B cell (primary cell): ENCODE results near the gene ADAM17. TPM values are rescaled to one million over a fixed set of nuclear protein-coding genes. Genes with fewer than 3 reads are reported as not detected.

Source experiments
- ATAC-seq: fragments of 200-7000 bp; cut with Tn5 transposase; one replicate; pipeline ENCODE4 v1.10.0; 2021; ENCODE audit warnings: low read depth, mild to moderate bottlenecking, moderate number of reproducible peaks, moderate library complexity
- CTCF ChIA-PET: fragments of 350-600 bp; sonication (Branson Sonifier 250); formaldehyde crosslinking; loops from one replicate; lab custom pipeline; 2021; ENCODE audit warnings: antibody characterized with exemption, inconsistent platforms; lab: Charles Lee
- POLR2A ChIA-PET: fragments of 350-600 bp; sonication (Branson Sonifier 250); formaldehyde crosslinking; loops from one replicate; lab custom pipeline; 2021; ENCODE audit warnings: antibody characterized with exemption; lab: Charles Lee
- DNase-seq: peaks from one replicate; pipeline ENCODE4 v3.0.0; 2013
- H2AFZ ChIP-seq: 2 replicates; pipeline ENCODE4 v1.6.1; 2012; ENCODE audit warnings: mild to moderate bottlenecking, low read depth, low read length; ENCODE audit not compliant: insufficient read depth, poor library complexity, severe bottlenecking
- H3K27ac ChIP-seq, 2 donors: 1 replicate in 1 of 2; 2 replicates in 1 of 2; pipeline ENCODE4 v1.5.1; 2012 to 2013; ENCODE audit warnings: low read length in 2 of 2, mild to moderate bottlenecking in 2 of 2, moderate library complexity in 1 of 2
- H3K27me3 ChIP-seq, 4 experiments: fragments of 200-600 bp in 1 of 4; sonication (generic) in 1 of 4; replicated peaks in 1 of 4; 1 replicate in 2 of 4; 2 replicates in 2 of 4; pipeline versions ENCODE4 v1.6.1 to v1.7.0; 2013 to 2016; ENCODE audit warnings: low read length in 3 of 4, mild to moderate bottlenecking in 2 of 4, mixed read lengths in 1 of 4, moderate library complexity in 1 of 4; ENCODE audit not compliant: insufficient read depth in 4 of 4, control insufficient read depth in 3 of 4; ENCODE audit errors: control extremely low read depth in 1 of 4
- H3K36me3 ChIP-seq, 2 experiments: replicated peaks in 1 of 2; 1 replicate in 1 of 2; 2 replicates in 1 of 2; pipeline versions ENCODE4 v1.6.1 to v1.7.1; 2013; ENCODE audit warnings: low read length in 1 of 2; ENCODE audit not compliant: insufficient read depth in 2 of 2, control insufficient read depth in 1 of 2; ENCODE audit errors: control extremely low read depth in 1 of 2, extremely low read depth in 1 of 2
- H3K4me1 ChIP-seq, 2 donors: fragments of 200-600 bp in 1 of 2; sonication (generic) in 1 of 2; 1 replicate in 1 of 2; 2 replicates in 1 of 2; pipeline versions ENCODE4 v1.5.1 to v1.6.1; 2013 to 2017; ENCODE audit warnings: low read length in 2 of 2; ENCODE audit not compliant: control insufficient read depth in 2 of 2, insufficient read depth in 2 of 2
- H3K4me2 ChIP-seq: replicated peaks from 2 replicates; pipeline ENCODE3; 2012; ENCODE audit warnings: mild to moderate bottlenecking, low read depth, low read length; ENCODE audit not compliant: poor library complexity, severe bottlenecking
- H3K4me3 ChIP-seq, 5 experiments: fragments of 200-600 bp in 1 of 5; sonication (generic) in 1 of 5; 1 replicate in 3 of 5; 2 replicates in 2 of 5; pipeline versions ENCODE4 v1.5.1 to v1.7.0; 2011 to 2016; ENCODE audit warnings: low read length in 4 of 5, mild to moderate bottlenecking in 4 of 5, low read depth in 2 of 5, control low read depth in 1 of 5, moderate library complexity in 1 of 5; ENCODE audit not compliant: insufficient read depth in 1 of 5; ENCODE audit errors: control extremely low read depth in 1 of 5, extremely low read depth in 1 of 5
- H3K79me2 ChIP-seq: fragments of 200-600 bp; sonication (generic); one replicate; pipeline ENCODE4 v1.6.0; 2016; ENCODE audit warnings: low read length; ENCODE audit not compliant: control insufficient read depth, insufficient read depth
- H3K9ac ChIP-seq: fragments of 200-600 bp; sonication (generic); 2 replicates; pipeline ENCODE4 v1.6.1; 2017; ENCODE audit warnings: mild to moderate bottlenecking, low read length, moderate library complexity
- H3K9me3 ChIP-seq, 3 donors: one replicate each; pipeline versions ENCODE4 v1.6.1 to v1.7.1; 2013; ENCODE audit warnings: low read length in 2 of 3; ENCODE audit not compliant: control insufficient read depth in 2 of 3, insufficient read depth in 1 of 3; ENCODE audit errors: control extremely low read depth in 1 of 3
- H4K20me1 ChIP-seq: 2 replicates; pipeline ENCODE4 v1.6.0; 2012; ENCODE audit warnings: mild to moderate bottlenecking, low read length; ENCODE audit not compliant: insufficient read depth, control insufficient read depth, poor library complexity, severe bottlenecking
- H3K27ac Mint-ChIP-seq: one replicate; pipeline ENCODE4 v1.8.0; 2021; ENCODE audit warnings: mixed read lengths
- H3K27me3 Mint-ChIP-seq: one replicate; pipeline ENCODE4 v1.8.0; 2021; ENCODE audit warnings: mixed read lengths
- H3K4me1 Mint-ChIP-seq: one replicate; pipeline ENCODE4 v1.8.0; 2021; ENCODE audit warnings: mixed read lengths
- H3K4me3 Mint-ChIP-seq: one replicate; pipeline ENCODE4 v1.8.0; 2021; ENCODE audit warnings: mixed read lengths
- H3K9me3 Mint-ChIP-seq: one replicate; pipeline ENCODE4 v1.8.0; 2022; ENCODE audit warnings: mixed read lengths; ENCODE audit not compliant: insufficient read depth
- EZH2 ChIP-seq: IDR thresholded peaks from 2 replicates; pipeline ENCODE4 v1.6.1; 2012; ENCODE audit warnings: borderline replicate concordance, low read depth, mild to moderate bottlenecking, moderate library complexity, low read length; ENCODE audit not compliant: insufficient read depth, poor library complexity, severe bottlenecking
- WGBS: methylation state at CpG from one replicate; pipeline ENCODE4 v1.1.5; 2013; ENCODE audit warnings: missing lambda C conversion rate; ENCODE audit not compliant: insufficient coverage; 5-methylcytosine and 5-hydroxymethylcytosine counted together
- intact Hi-C: fragments of 100-400 bp; cut with micrococcal nuclease; formaldehyde crosslinking; loops from one replicate; pipeline ENCODE4 v1.10.0; 2022
- polyA plus RNA-seq: library from polyadenylated mRNA; depleted of rRNA; stranded (reverse); fragments of >200 nt; gene quantifications from 2 replicates; pipeline ENCODE4 v1.2.3, GENCODE V29; 2012
- total RNA-seq, 2 donors: library from RNA; stranded (reverse); fragments of 120-200 nt in 1 of 2; gene quantifications; 1 replicate in 1 of 2; 2 replicates in 1 of 2; pipeline versions ENCODE4 v1.2.3 to v1.2.4, GENCODE V29; 2013 to 2022
- TF ChIP-seq, protein P1 (sequence below): fragments of 200-600 bp; IDR thresholded peaks from one replicate; pipeline ENCODE4 v1.8.0; 2022; ENCODE audit warnings: antibody characterized with exemption, mild to moderate bottlenecking

Gene ADAM17
- total and polyA plus RNA-seq, 2 donors (not counting 1 experiment from before 2014, with no cell fraction given), result 13.9 to 57.8 TPM

- Mint-ChIP-seq H3K27ac (no peak overlapping the region), H3K4me3 (no peak overlapping the region), H3K4me1 (no peaks in the 10 kb centered on the region), H3K9me3 (no peaks in the 10 kb centered on the region), H3K27me3 (no peaks in the 10 kb centered on the region)
- 78% methylated on average over 1 of the region's 3 CpGs for WGBS
- H3K36me3 ChIP-seq, result peaks cover 0 to 46% of the 10 kb centered on the region in 2 experiments
- H3K4me2 ChIP-seq, result no peak overlapping the region
- no peaks in the 10 kb centered on the region for H3K79me2 ChIP-seq
- H3K27me3 ChIP-seq, result no peaks in the 10 kb centered on the region
- H3K27ac ChIP-seq, result no peak overlapping the region
- H3K4me3 ChIP-seq, result no peak overlapping the region
- no peak for TF ChIP-seq EZH2
- TF ChIP-seq, protein P1, sequence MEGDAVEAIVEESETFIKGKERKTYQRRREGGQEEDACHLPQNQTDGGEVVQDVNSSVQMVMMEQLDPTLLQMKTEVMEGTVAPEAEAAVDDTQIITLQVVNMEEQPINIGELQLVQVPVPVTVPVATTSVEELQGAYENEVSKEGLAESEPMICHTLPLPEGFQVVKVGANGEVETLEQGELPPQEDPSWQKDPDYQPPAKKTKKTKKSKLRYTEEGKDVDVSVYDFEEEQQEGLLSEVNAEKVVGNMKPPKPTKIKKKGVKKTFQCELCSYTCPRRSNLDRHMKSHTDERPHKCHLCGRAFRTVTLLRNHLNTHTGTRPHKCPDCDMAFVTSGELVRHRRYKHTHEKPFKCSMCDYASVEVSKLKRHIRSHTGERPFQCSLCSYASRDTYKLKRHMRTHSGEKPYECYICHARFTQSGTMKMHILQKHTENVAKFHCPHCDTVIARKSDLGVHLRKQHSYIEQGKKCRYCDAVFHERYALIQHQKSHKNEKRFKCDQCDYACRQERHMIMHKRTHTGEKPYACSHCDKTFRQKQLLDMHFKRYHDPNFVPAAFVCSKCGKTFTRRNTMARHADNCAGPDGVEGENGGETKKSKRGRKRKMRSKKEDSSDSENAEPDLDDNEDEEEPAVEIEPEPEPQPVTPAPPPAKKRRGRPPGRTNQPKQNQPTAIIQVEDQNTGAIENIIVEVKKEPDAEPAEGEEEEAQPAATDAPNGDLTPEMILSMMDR, result no peak
- POLR2A ChIA-PET, result no interaction called here
- DNase-seq (no peak), ATAC-seq (no peak)
- no peak overlapping the region for H2AFZ ChIP-seq
- H3K9me3 ChIP-seq, result peaks cover 0 to under 1% (median 0%) of the 10 kb centered on the region in 3 donors
- no peaks in the 10 kb centered on the region for H4K20me1 ChIP-seq
- intact Hi-C loops, result no loop called here
- CTCF ChIA-PET, result no interaction called here
- no peaks in the 10 kb centered on the region for H3K4me1 ChIP-seq
- no peak overlapping the region for H3K9ac ChIP-seq
Measured at GRCh38 chr2:9461079-9461478, 94.6 kb downstream of the ADAM17 start.

DNA sequence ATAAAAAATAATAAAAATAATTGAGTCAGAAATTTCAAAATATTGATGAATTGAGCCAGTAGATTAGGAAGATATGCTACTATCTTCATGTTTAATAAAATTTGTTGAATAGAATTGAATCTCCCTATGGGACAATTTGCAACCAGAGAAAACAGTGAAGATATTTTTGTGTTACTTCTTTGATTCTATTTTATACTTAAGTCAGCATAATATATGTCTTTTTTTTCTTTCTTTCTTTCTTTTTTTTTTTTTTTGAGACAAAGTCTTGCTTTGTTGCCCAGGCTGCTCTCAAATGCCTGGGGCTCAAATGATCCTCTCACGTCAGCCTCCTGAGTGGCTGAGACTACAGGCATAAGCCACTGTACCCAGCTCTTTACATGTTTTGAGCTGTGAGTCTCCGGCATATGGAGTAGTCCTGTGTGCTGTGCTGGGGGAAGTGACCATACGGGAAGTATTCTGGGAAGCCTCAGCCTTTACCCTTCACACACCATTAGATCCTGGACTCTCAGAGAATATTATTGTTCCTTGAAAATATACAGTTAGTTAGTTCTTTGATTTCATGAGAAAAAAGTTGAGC is 95.1 kb downstream of the ADAM17 start:
- DNase-seq (no peak), ATAC-seq (no peak)
- no peak overlapping the region for H3K9ac ChIP-seq
- no peak for TF ChIP-seq EZH2
- TF ChIP-seq, protein P1, result no peak
- H3K4me2 ChIP-seq, result no peak overlapping the region
- no peaks in the 10 kb centered on the region for H3K4me1 ChIP-seq
- intact Hi-C loops, result no loop called here
- no peaks in the 10 kb centered on the region for H3K9me3 ChIP-seq
- Mint-ChIP-seq H3K9me3 (no peaks in the 10 kb centered on the region), H3K4me1 (no peaks in the 10 kb centered on the region), H3K4me3 (no peak overlapping the region), H3K27ac (no peak overlapping the region), H3K27me3 (no peaks in the 10 kb centered on the region)
- CTCF ChIA-PET, result no interaction called here
- H3K27me3 ChIP-seq, result no peaks in the 10 kb centered on the region
- POLR2A ChIA-PET, result no interaction called here
- no peak overlapping the region for H2AFZ ChIP-seq
- no peak overlapping the region for H3K4me3 ChIP-seq
- no peaks in the 10 kb centered on the region for H3K79me2 ChIP-seq
- no peaks in the 10 kb centered on the region for H4K20me1 ChIP-seq
- no peak overlapping the region for H3K27ac ChIP-seq
- WGBS, result no CpG with 5 or more reads among the region's 3 CpGs
- peaks cover 0 to 42% of the 10 kb centered on the region in 2 experiments for H3K36me3 ChIP-seq
